Astrocyte of the cerebellum (primary cell): ENCODE measurements around the gene ARHGEF16.

Experiments used
- DNase-seq: peaks from one replicate; pipeline ENCODE4 v3.0.0-alpha.2; 2011; ENCODE audit warnings: low read depth
- H3K4me3 ChIP-seq: 2 replicates; pipeline ENCODE4 v1.5.1; 2011; ENCODE audit warnings: mild to moderate bottlenecking, low read depth, low read length, moderate library complexity
- CTCF ChIP-seq: IDR thresholded peaks from 2 replicates; pipeline ENCODE4 v1.5.1; 2012; ENCODE audit warnings: low read length, low read depth, moderate library complexity, mild to moderate bottlenecking; ENCODE audit errors: missing control alignments
- in situ Hi-C: cut with HindIII; loops from 2 replicates; pipeline ENCODE4 v1.10.0; 2017; ENCODE audit warnings: low sequenced_read_pairs

ARHGEF16 gene

GRCh38 chr1:3450202-3450863, 4.1 kb upstream of the ARHGEF16 start:
- no peak for DNase-seq
- in situ Hi-C loops: loop anchor here (5.0 kb wide), 1 partner anchor 102 kb away; no protein-coding TSS in a partner anchor
- H3K4me3 ChIP-seq: no peak overlapping the region
- TF ChIP-seq CTCF: no peak

- DNase-seq: no peak
- in situ Hi-C loops: loop anchor here (5.0 kb wide), 1 partner anchor 101 kb away; no protein-coding TSS in a partner anchor
- no peak for TF ChIP-seq CTCF
- no peak overlapping the region for H3K4me3 ChIP-seq
Measured at GRCh38 chr1:3450983-3451382, 3.5 kb upstream of the ARHGEF16 start.

GRCh38 chr1:3451994-3452865, 2.2 kb upstream of the ARHGEF16 start:
- in situ Hi-C loops: loop anchor here (5.0 kb wide), 1 partner anchor 100 kb away; no protein-coding TSS in a partner anchor
- DNase-seq: no peak
- H3K4me3 ChIP-seq: no peak overlapping the region
- no peak for TF ChIP-seq CTCF

- no peak for TF ChIP-seq CTCF
- no peak overlapping the region for H3K4me3 ChIP-seq
- DNase-seq: no peak
- in situ Hi-C loops: loop anchor here (5.0 kb wide), 1 partner anchor 99 kb away; no protein-coding TSS in a partner anchor
Measured at GRCh38 chr1:3452866-3453175, 1.6 kb upstream of the ARHGEF16 start.

GRCh38 chr1:3453203-3453761, 1.2 kb upstream of the ARHGEF16 start:
- no peak overlapping the region for H3K4me3 ChIP-seq
- TF ChIP-seq CTCF: peak; percentile 94
- no peak for DNase-seq
- in situ Hi-C loops: loop anchor here (5.0 kb wide), 1 partner anchor 99 kb away; no protein-coding TSS in a partner anchor

DNA sequence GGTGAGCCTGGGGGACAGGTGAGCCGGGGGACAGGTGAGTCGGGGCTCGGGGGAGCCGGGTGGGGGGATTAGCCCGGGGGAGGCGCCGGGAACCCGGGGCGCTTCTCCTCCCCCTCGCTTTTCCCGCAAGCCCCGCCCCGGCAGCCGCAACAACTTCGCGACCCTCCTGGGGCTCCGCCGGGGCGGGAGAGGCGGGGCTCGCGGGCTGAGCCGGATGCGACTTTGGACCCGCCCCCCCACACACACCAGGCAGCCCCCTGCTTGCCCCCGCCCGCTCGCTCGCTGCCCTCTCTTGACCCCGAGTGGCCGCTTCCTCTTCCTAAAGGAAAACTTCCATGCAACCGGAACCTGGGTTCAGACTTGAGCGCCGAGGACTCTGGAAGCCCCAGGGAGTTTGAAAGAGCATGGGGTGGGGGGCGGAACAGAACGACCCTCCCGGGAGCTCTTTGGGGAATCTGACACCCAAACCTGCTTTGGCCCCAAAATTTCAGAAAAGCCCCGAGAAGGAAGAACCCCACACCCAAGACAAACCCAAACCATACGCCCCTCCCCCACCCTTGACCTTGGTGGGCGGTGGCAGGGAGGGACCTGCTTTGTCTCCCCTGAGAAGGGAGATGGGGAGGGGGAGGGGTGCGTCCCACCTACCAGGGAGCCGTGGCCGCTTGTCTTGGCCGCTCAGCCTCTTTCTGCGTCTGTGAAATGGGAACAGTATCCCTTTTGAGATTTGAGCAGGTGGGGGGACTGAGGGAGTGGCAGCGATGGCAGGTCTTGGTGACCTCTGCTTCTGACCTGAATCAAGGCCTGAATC, 550 bp downstream of the ARHGEF16 start:
- in situ Hi-C loops: loop anchor here (5.0 kb wide), 1 partner anchor 97 kb away; no protein-coding TSS in a partner anchor
- DNase-seq: no peak
- peak overlapping the region; percentile 14 for H3K4me3 ChIP-seq
- no peak for TF ChIP-seq CTCF
